ENCODE data around the gene CLDN20. TPM values are rescaled to one million over a fixed set of nuclear protein-coding genes. Genes with fewer than 3 reads are reported as not detected.

The CLDN20 gene
- total and polyA plus RNA-seq, 2 of the 4 experiments (the other 2 are of a cell fraction), result not detected

GRCh38 chr6:155292711-155293110, 28.9 kb downstream of the CLDN20 start:
- Histone ChIP-seq H3K18ac (ENCODE audit: low read depth, low read length) (no peak overlapping the region), H4K5ac (ENCODE audit: low read depth, low read length) (no peak overlapping the region), H3K4me1 (ENCODE audit: control insufficient read depth, insufficient read depth, low read length) (no peaks in the 10 kb centered on the region), H3K4ac (ENCODE audit: low read depth, low read length) (no peak overlapping the region), H4K8ac (ENCODE audit: low read depth in 2 of 2, low read length in 2 of 2) (no peak overlapping the region), H3K27ac (ENCODE audit: insufficient read depth, low read length) (no peak overlapping the region), H2AFZ (replicated peaks; ENCODE audit: low read length, poor library complexity) (no peak overlapping the region), H2BK15ac (ENCODE audit: low read depth, low read length) (no peak overlapping the region), H3K23ac (ENCODE audit: low read depth, low read length) (no peak overlapping the region), H4K20me1 (ENCODE audit: insufficient read depth, low read length) (no peaks in the 10 kb centered on the region), H2BK120ac (ENCODE audit: low read depth, low read length) (no peak overlapping the region), H3K4me3 (ENCODE audit: insufficient read depth, low read depth, low read length) (no peak overlapping the region), H3K9ac (ENCODE audit: low read depth, low read length) (no peak overlapping the region), H3K56ac (ENCODE audit: extremely low read depth, insufficient read depth, low read length) (no peak overlapping the region), H3K36me3 (ENCODE audit: control insufficient read depth, insufficient read depth, low read length) (peaks cover 17% of the 10 kb centered on the region), H2AK9ac (replicated peaks; ENCODE audit: low read depth, low read length, poor library complexity) (no peak overlapping the region), H2BK20ac (ENCODE audit: low read depth, low read length) (no peak overlapping the region), H3K79me1 (ENCODE audit: low read depth in 1 of 2, low read length in 2 of 2) (peaks cover 7 to 28% of the 10 kb centered on the region in 2 experiments), H3K27me3 (ENCODE audit: control insufficient read depth, insufficient read depth, low read length) (no peaks in the 10 kb centered on the region), H3K14ac (replicated peaks; ENCODE audit: low read depth, low read length) (no peak overlapping the region), H3K9me3 (ENCODE audit: control insufficient read depth, insufficient read depth, low read length) (no peaks in the 10 kb centered on the region), H2BK5ac (ENCODE audit: low read depth, low read length, poor library complexity, severe bottlenecking) (no peak overlapping the region), H3K9me1 (ENCODE audit: insufficient read depth, low read length) (peaks cover 5% of the 10 kb centered on the region; the same call in 1 of the 2 replicates), H3K4me2 (ENCODE audit: low read depth, low read length) (no peak overlapping the region), H2AK5ac (ENCODE audit: low read depth, low read length) (no peak overlapping the region), H4K91ac (ENCODE audit: insufficient read depth, low read depth, low read length) (no peak overlapping the region)
- dilution Hi-C loops (cut with HindIII; ENCODE audit: low sequenced_read_pairs, unreplicated experiment) (no loop called here), intact Hi-C loops (cut with micrococcal nuclease) (no loop called here), in situ Hi-C loops (cut with MboI; ENCODE audit: low sequenced_read_pairs) (no loop called here)
- WGBS, 2 experiments (ENCODE audit: extremely low coverage in 2 of 2, insufficient read length in 1 of 2), result 100% methylated on average over 1 of the region's 5 CpGs; no CpG with 5 or more reads in 1 of the 2 experiments
- ATAC-seq (ENCODE audit: low read depth) (no peak), DNase-seq (no peak)
- TF ChIP-seq CHD1 (IDR thresholded peaks at IDR 0.05; ENCODE audit: low read depth, low read length), result no peak
- no TSS peak for BruUV-seq (replicated peaks)
- ChIA-PET CTCF (no interaction called here), POLR2A (ENCODE audit: unreplicated experiment) (no interaction called here)

All from IMR-90 (cell line).